ENCODE results near the gene CDKN1A. TPM values are rescaled to one million over a fixed set of nuclear protein-coding genes. Genes with fewer than 3 reads are reported as not detected.

CDKN1A gene
- total RNA-seq, 1 experiment from 2014 or later, result 17.4 TPM

- H2BK15ac ChIP-seq (ENCODE audit: low read depth, low read length), result no peak overlapping the region
- no peak overlapping the region for H2AK5ac ChIP-seq (ENCODE audit: insufficient read length, low read length)
- H3K9ac ChIP-seq (ENCODE audit: extremely low read depth, insufficient read length, low read length), result no peak overlapping the region
- H4K8ac ChIP-seq (replicated peaks; ENCODE audit: insufficient read length, low read depth, low read length), result no peak overlapping the region
- no peak for DNase-seq
- peaks cover 3 to 5% of the 10 kb centered on the region in 2 experiments; a peak in 1 of 4 replicates for H3K4me1 Mint-ChIP-seq
- H3K79me2 ChIP-seq (ENCODE audit: insufficient read depth, low read length), result no peaks in the 10 kb centered on the region
- H3K27ac ChIP-seq (ENCODE audit: insufficient read length, low read depth, low read length), result no peak overlapping the region
- H3T11ph ChIP-seq (ENCODE audit: low read length), result no peak overlapping the region
- no peaks in the 10 kb centered on the region; the same call in 1 of the 2 replicates for H3K4me1 ChIP-seq (ENCODE audit: insufficient read depth, low read length)
- no peak overlapping the region for H4K91ac ChIP-seq (ENCODE audit: insufficient read length, low read depth, low read length)
- H3K9me3 ChIP-seq (ENCODE audit: control insufficient read depth, low read depth, low read length), result no peaks in the 10 kb centered on the region
- H3K56ac ChIP-seq (ENCODE audit: insufficient read length, low read depth, low read length), result no peak overlapping the region
- H3K27me3 ChIP-seq (ENCODE audit: insufficient read depth, low read length), result no peaks in the 10 kb centered on the region
- WGBS (ENCODE audit: extremely low coverage, insufficient read length, low lambda C conversion rate), result no CpG with 5 or more reads among the region's 7 CpGs
- no peak overlapping the region for H3K23ac ChIP-seq (ENCODE audit: insufficient read length, low read depth, low read length)
- no peaks in the 10 kb centered on the region; the same call in 1 of the 2 replicates for H3K27me3 Mint-ChIP-seq (ENCODE audit: low read depth)
- no peaks in the 10 kb centered on the region for H3K23me2 ChIP-seq (ENCODE audit: insufficient read length, low read depth, low read length, poor library complexity, severe bottlenecking)
- H3K4ac ChIP-seq (ENCODE audit: low read depth, low read length), result no peak overlapping the region
- no peak for TF ChIP-seq CTCF (conservative IDR thresholded peaks at IDR 0.05)
- no peaks in the 10 kb centered on the region for H3K36me3 Mint-ChIP-seq (ENCODE audit: insufficient read depth in 1 of 3, low read depth in 3 of 3)
- no peak overlapping the region for H2BK20ac ChIP-seq (ENCODE audit: low read depth, low read length, poor library complexity, severe bottlenecking)
- no peaks in the 10 kb centered on the region for H3K79me1 ChIP-seq (ENCODE audit: insufficient read depth, low read depth, low read length, poor library complexity, severe bottlenecking)
- H4K5ac ChIP-seq (ENCODE audit: insufficient read length, low read depth, low read length), result no peak overlapping the region
- no peaks in the 10 kb centered on the region for H4K20me1 ChIP-seq (ENCODE audit: control insufficient read depth, insufficient read depth, insufficient read length)
- no peak overlapping the region for H2BK12ac ChIP-seq (ENCODE audit: insufficient read length, low read depth, low read length)
- no peak overlapping the region for H3K27ac Mint-ChIP-seq
- no peaks in the 10 kb centered on the region for H3K9me3 Mint-ChIP-seq
- no peak overlapping the region for H3K4me3 Mint-ChIP-seq
- no peak overlapping the region for H2BK120ac ChIP-seq (ENCODE audit: low read depth, low read length, poor library complexity, severe bottlenecking)
- H2BK5ac ChIP-seq (ENCODE audit: insufficient read length, low read length), result no peak overlapping the region
- no peak overlapping the region for H3K4me2 ChIP-seq (ENCODE audit: insufficient read depth, insufficient read length, low read length)
- H2AFZ ChIP-seq (ENCODE audit: low read length), result no peak overlapping the region
- no peak overlapping the region for H3K14ac ChIP-seq (ENCODE audit: insufficient read depth, low read length)
- no peak overlapping the region for H3K18ac ChIP-seq (ENCODE audit: insufficient read length, low read depth, low read length)
Observed at GRCh38 chr6:36719126-36719525, 40.6 kb downstream of the CDKN1A start.

Measured in H9 (cell line).